Mucosa of stomach (tissue), 1 donor: Measurements from ENCODE around the gene HYOU1.
"Not testable (repeated sequence)": the region's sequence is repeated elsewhere in the genome, so short reads cannot be mapped to it uniquely, and the experiment has no call there.

Source experiments
- H3K27me3 ChIP-seq: one replicate; pipeline ENCODE4 v1.7.0; 2013; ENCODE audit warnings: mild to moderate bottlenecking, low read length; ENCODE audit not compliant: control insufficient read depth, insufficient read depth
- H3K36me3 ChIP-seq: one replicate; pipeline ENCODE4 v1.7.0; 2013; ENCODE audit warnings: low read length; ENCODE audit not compliant: control insufficient read depth, insufficient read depth
- H3K4me1 ChIP-seq: one replicate; pipeline ENCODE4 v1.7.0; 2013; ENCODE audit warnings: mild to moderate bottlenecking, low read length; ENCODE audit not compliant: control insufficient read depth, insufficient read depth
- H3K4me3 ChIP-seq: one replicate; pipeline ENCODE4 v1.7.0; 2013; ENCODE audit warnings: low read length
- H3K9ac ChIP-seq: one replicate; pipeline ENCODE4 v1.7.0; 2013; ENCODE audit warnings: mild to moderate bottlenecking, low read length, moderate library complexity
- H3K9me3 ChIP-seq: one replicate; pipeline ENCODE4 v1.7.0; 2013; ENCODE audit warnings: mild to moderate bottlenecking, low read length, moderate library complexity; ENCODE audit not compliant: control insufficient read depth
- donor health status: Pancreatic carcinoma.

Gene HYOU1

DNA sequence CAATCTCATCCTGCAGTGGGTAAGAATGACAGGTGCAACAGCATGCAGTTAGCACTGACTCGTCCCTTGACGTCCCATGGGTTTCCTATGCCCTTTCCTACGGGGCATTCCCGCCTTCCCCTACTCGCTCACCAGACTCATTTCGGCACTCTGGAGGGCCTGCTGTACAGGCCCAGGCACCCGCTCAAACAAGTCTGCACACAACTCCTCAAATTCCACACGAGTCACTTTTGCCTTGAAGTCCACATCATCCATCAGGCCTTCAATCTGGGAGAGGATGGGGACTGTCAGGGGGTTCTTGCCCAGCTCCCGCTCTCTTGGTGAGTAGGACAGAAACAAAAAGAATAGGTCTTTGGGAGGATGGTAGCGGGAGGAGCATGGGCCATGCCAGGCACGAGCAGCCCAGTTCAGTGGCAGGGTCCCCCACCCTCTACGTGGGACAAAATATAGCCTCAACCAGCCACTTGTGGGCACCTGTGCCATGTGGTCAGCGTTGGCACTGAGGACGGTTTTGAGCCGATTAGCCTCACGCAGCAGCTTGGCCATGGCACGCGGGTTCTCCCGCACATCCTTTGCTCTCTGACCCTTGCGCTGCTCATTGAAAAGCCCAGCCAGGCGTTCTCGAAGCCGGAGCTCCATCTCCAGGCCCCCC is 4.7 kb downstream of the HYOU1 start:
- no peak overlapping the region for H3K9ac ChIP-seq
- no peaks in the 10 kb centered on the region for H3K27me3 ChIP-seq
- H3K36me3 ChIP-seq, result peaks cover 42% of the 10 kb centered on the region
- H3K4me1 ChIP-seq, result peaks cover 15% of the 10 kb centered on the region
- no peaks in the 10 kb centered on the region for H3K9me3 ChIP-seq
- no peak overlapping the region for H3K4me3 ChIP-seq

GRCh38 chr11:119051440-119052162 is 5.4 kb downstream of the HYOU1 start:
- H3K36me3 ChIP-seq, result peaks cover 43% of the 10 kb centered on the region
- no peaks in the 10 kb centered on the region for H3K27me3 ChIP-seq
- no peaks in the 10 kb centered on the region for H3K9me3 ChIP-seq
- no peak overlapping the region for H3K4me3 ChIP-seq
- no peak overlapping the region for H3K9ac ChIP-seq
- H3K4me1 ChIP-seq, result peaks cover 15% of the 10 kb centered on the region

DNA sequence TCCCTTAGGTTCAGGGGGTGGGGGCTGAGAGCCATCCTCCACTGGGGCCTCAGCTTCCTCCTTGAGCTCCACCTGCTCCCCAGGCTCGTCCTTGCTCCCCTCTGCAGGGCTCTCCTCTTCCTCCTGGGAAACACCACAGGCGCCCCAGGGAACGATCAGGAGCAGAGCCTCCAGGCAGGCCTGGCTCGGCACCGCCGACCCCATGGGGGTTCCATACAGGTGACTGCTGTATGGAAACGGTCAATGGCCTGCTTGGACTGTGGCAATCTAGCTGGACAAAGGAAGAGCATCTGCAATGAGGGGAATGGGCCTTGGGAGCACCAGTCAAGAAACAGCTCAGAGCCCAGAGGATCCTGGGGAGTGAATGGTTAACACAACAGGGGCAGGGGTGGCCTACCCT is 7.9 kb downstream of the HYOU1 start:
- Histone ChIP-seq H3K27me3 (no peaks in the 10 kb centered on the region), H3K4me3 (no peak overlapping the region), H3K4me1 (no peaks in the 10 kb centered on the region), H3K36me3 (peaks cover 43% of the 10 kb centered on the region), H3K9ac (no peak overlapping the region), H3K9me3 (no peaks in the 10 kb centered on the region)

GRCh38 chr11:119048644-119049043 is 8.4 kb downstream of the HYOU1 start:
- H3K27me3 ChIP-seq, result no peaks in the 10 kb centered on the region
- H3K4me1 ChIP-seq, result no peaks in the 10 kb centered on the region
- no peaks in the 10 kb centered on the region for H3K9me3 ChIP-seq
- no peak overlapping the region for H3K4me3 ChIP-seq
- H3K36me3 ChIP-seq, result peaks cover 43% of the 10 kb centered on the region
- H3K9ac ChIP-seq, result no peak overlapping the region

DNA sequence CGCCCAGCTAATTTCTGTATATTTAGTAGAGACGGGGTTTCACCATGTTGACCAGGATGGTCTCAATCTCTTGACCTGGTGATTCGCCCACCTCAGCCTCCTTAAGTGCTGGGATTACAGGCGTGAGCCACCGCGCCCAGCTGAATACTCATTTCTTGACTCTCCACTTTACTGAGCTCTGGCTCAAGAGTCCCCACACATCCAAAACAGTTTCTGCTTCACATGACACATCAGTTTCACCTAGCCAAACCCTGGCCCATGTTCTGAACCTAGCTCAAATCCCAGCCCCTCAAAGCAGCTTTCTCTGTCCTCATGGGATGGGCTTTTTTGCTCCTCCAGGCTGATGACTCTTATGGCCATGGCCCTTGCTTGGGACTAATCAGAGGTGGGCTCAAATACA is 9.8 kb downstream of the HYOU1 start:
- peaks cover 33% of the 10 kb centered on the region for H3K36me3 ChIP-seq
- no peak overlapping the region for H3K4me3 ChIP-seq

DNA sequence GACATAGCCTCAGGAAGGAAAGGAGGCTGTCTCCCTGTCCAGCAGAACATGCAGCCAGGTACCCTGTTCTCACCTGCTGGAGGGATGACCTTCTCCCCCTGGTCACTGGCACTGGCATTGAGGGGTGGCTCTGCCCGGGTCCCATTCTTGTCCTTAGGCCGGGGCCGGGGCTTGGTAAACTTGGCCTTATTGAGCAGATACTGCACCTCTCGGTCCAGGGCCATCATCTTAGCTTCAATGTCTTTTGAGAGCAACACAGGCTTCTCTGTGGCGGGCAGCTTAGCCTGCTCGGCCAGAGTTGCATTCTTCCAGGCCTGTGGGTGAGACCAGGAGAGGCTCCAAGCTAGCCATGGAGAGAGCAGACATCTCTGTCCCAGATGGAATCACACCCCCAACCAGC is 10.5 kb downstream of the HYOU1 start:
- Histone ChIP-seq H3K27me3 (no peaks in the 10 kb centered on the region), H3K36me3 (peaks cover 29% of the 10 kb centered on the region), H3K9me3 (no peaks in the 10 kb centered on the region)

More for the DNA sequence above, 9.8 kb downstream of the HYOU1 start:
- no peaks in the 10 kb centered on the region for H3K9me3 ChIP-seq
- H3K27me3 ChIP-seq, result no peaks in the 10 kb centered on the region
- H3K4me1 ChIP-seq, result no peaks in the 10 kb centered on the region
- no peak overlapping the region for H3K9ac ChIP-seq

GRCh38 chr11:119044708-119045107 is 12.3 kb downstream of the HYOU1 start:
- no peak overlapping the region for H3K9ac ChIP-seq
- H3K9me3 ChIP-seq, result no peaks in the 10 kb centered on the region
- no peaks in the 10 kb centered on the region for H3K4me1 ChIP-seq
- H3K4me3 ChIP-seq, result no peak overlapping the region
- H3K27me3 ChIP-seq, result no peaks in the 10 kb centered on the region
- peaks cover 29% of the 10 kb centered on the region for H3K36me3 ChIP-seq

More for the DNA sequence above, 10.5 kb downstream of the HYOU1 start:
- H3K4me1 ChIP-seq, result no peaks in the 10 kb centered on the region
- H3K4me3 ChIP-seq, result no peak overlapping the region
- H3K9ac ChIP-seq, result no peak overlapping the region

DNA sequence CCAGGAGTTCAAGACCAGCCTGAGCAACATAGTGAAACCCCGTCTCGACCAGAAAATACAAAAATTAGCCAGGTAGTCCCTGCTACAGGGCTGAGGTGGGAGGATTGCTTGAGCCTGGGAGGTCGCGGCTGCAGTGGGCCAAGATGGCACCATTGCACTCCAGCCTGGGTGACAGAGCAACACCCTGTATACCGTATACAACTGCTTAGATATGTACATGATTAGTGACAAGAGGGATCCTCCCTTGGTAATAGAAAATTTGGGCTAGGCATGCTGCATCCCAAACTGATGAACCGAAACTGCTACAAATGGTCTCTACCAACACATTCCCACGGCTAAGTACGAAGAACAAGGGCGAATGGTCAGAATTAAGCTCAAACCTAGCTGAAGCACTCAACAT is 14.1 kb downstream of the HYOU1 start:
- Histone ChIP-seq H3K36me3 (peaks cover 17% of the 10 kb centered on the region), H3K4me1 (no peaks in the 10 kb centered on the region), H3K9me3 (no peaks in the 10 kb centered on the region), H3K9ac (no peak overlapping the region), H3K4me3 (no peak overlapping the region), H3K27me3 (no peaks in the 10 kb centered on the region)

GRCh38 chr11:119041821-119042514 is 15.0 kb downstream of the HYOU1 start:
- peaks cover 10% of the 10 kb centered on the region for H3K36me3 ChIP-seq
- no peaks in the 10 kb centered on the region for H3K4me1 ChIP-seq
- no peaks in the 10 kb centered on the region for H3K27me3 ChIP-seq
- H3K4me3 ChIP-seq, result no peak overlapping the region
- H3K9ac ChIP-seq, result no peak overlapping the region
- H3K9me3 ChIP-seq, result no peaks in the 10 kb centered on the region

DNA sequence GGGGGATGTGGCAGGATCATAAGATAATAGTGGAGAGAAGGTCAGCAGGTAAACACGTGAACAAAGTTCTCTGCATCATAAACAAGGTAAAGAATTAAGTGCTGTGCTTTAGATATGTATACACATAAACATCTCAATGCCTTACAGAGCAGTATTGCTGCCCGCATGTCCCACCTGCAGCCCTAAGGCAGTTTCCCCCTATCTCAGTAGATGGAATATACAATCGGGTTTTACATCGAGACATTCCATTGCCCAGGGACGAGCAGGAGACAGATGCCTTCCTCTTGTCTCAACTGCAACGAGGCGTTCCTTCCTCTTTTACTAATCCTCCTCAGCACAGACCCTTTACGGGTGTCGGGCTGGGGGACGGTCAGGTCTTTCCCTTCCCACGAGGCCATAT is 17.5 kb downstream of the HYOU1 start:
- not testable (repeated sequence) for H3K9me3 ChIP-seq, H3K4me1 ChIP-seq, H3K36me3 ChIP-seq, H3K9ac ChIP-seq, H3K4me3 ChIP-seq, H3K27me3 ChIP-seq

- no peaks in the 10 kb centered on the region for H3K4me1 ChIP-seq
- no peaks in the 10 kb centered on the region for H3K9me3 ChIP-seq
- H3K36me3 ChIP-seq, result no peaks in the 10 kb centered on the region
- H3K9ac ChIP-seq, result no peak overlapping the region
- no peaks in the 10 kb centered on the region for H3K27me3 ChIP-seq
- H3K4me3 ChIP-seq, result no peak overlapping the region
Observed at GRCh38 chr11:119038884-119039283, 18.1 kb downstream of the HYOU1 start.

GRCh38 chr11:119034813-119035212 is 22.2 kb downstream of the HYOU1 start:
- peaks cover 2% of the 10 kb centered on the region for H3K4me1 ChIP-seq
- H3K36me3 ChIP-seq, result no peaks in the 10 kb centered on the region
- H3K9ac ChIP-seq, result no peak overlapping the region
- H3K9me3 ChIP-seq, result no peaks in the 10 kb centered on the region
- no peak overlapping the region for H3K4me3 ChIP-seq
- H3K27me3 ChIP-seq, result no peaks in the 10 kb centered on the region
